ENCODE data around the gene MET.

The MET gene

DNA sequence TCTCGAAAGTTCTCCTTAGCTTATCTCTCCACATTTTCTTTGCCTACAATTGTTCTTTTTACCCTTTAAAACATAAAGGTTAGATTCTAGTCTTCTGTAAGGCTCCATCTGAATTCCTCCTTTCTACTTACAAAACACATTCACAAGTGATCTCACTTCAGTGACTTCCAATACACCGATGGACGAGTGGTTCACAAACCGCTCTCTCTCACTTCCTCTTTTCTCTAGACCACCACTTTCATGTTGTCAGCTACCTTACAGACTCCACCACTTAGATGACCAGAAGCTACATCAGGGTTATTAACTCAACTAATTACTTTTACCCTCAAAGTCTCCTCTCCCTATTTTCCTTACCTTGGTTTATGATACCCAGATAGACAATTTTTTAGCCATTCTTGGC lies 11.8 kb downstream of the MET start:
- DNase-seq (ENCODE audit: low read depth), result no peak

DNA sequence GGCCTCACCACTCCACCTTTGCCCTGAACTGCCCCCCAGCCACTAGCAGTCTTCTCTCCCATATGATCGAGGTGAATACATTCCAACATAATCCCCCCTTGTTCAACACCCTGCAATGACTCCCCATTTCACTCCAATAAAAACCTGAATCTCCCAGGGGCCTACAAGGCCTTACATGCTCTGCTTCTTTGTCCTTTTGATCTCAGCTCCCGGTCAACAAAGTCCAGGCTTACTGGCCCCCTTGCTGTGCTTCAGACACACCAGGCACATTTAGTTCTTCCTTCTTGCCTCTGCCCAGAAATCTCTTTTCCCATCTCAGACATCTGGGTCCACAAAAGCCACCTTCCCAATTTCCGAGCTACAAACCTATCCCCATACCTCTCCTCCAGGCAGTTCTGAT lies 14.0 kb downstream of the MET start:
- H3K4me3 ChIP-seq (ENCODE audit: control insufficient read depth, low read depth, low read length), result no peak overlapping the region
- TF ChIP-seq, protein P1, sequence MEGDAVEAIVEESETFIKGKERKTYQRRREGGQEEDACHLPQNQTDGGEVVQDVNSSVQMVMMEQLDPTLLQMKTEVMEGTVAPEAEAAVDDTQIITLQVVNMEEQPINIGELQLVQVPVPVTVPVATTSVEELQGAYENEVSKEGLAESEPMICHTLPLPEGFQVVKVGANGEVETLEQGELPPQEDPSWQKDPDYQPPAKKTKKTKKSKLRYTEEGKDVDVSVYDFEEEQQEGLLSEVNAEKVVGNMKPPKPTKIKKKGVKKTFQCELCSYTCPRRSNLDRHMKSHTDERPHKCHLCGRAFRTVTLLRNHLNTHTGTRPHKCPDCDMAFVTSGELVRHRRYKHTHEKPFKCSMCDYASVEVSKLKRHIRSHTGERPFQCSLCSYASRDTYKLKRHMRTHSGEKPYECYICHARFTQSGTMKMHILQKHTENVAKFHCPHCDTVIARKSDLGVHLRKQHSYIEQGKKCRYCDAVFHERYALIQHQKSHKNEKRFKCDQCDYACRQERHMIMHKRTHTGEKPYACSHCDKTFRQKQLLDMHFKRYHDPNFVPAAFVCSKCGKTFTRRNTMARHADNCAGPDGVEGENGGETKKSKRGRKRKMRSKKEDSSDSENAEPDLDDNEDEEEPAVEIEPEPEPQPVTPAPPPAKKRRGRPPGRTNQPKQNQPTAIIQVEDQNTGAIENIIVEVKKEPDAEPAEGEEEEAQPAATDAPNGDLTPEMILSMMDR (IDR thresholded peaks at IDR 0.05; ENCODE audit: control insufficient read depth, insufficient read depth, low read depth, low read length, missing control alignments), result no peak
- DNase-seq (ENCODE audit: low read depth), result no peak

More for the DNA sequence above, 11.8 kb downstream of the MET start:
- TF ChIP-seq, protein P1 (IDR thresholded peaks at IDR 0.05; ENCODE audit: control insufficient read depth, insufficient read depth, low read depth, low read length, missing control alignments), result no peak
- H3K4me3 ChIP-seq (ENCODE audit: control insufficient read depth, low read depth, low read length), result no peak overlapping the region

DNA sequence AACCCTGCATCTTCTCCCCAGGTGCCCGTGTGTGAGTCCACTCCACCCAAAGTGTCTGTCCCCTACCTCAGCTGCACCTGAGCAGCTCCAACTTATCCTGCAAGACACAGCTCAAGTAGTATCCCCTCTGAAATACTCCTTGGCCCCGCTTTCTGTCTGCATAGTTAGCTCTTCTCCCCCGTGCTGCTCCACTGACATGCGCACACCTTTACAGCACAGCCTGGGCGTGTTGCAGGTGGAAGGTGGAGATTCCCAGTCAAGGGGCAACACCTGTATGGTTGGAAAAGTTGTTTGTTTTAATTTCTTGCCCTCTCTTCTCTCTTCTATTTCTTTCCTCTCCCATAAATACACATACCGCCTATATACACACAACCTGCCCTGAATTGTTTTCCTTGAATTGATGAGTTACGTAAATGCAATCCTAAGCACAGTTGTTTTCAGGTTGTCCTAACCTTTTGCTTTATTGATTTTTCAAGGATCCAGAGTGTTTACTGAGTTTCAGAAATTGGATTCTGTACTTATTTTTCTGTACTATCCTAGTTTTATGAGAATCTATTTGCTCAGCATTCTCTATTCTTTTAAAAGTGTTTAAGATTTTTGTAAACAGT lies 14.9 kb downstream of the MET start:
- no peak overlapping the region for H3K4me3 ChIP-seq (ENCODE audit: control insufficient read depth, low read depth, low read length)

GRCh38 chr7:116687801-116688201 lies 15.8 kb downstream of the MET start:
- H3K4me3 ChIP-seq (ENCODE audit: control insufficient read depth, low read depth, low read length), result no peak overlapping the region

More for the DNA sequence above, 14.9 kb downstream of the MET start:
- TF ChIP-seq, protein P1 (IDR thresholded peaks at IDR 0.05; ENCODE audit: control insufficient read depth, insufficient read depth, low read depth, low read length, missing control alignments), result no peak
- DNase-seq (ENCODE audit: low read depth), result no peak

GRCh38 chr7:116689790-116690259 lies 17.8 kb downstream of the MET start:
- DNase-seq (ENCODE audit: low read depth), result no peak
- TF ChIP-seq, protein P1 (IDR thresholded peaks at IDR 0.05; ENCODE audit: control insufficient read depth, insufficient read depth, low read depth, low read length, missing control alignments), result no peak
- H3K4me3 ChIP-seq (ENCODE audit: control insufficient read depth, low read depth, low read length), result no peak overlapping the region

More at GRCh38 chr7:116687801-116688201, 15.8 kb downstream of the MET start:
- TF ChIP-seq, protein P1 (IDR thresholded peaks at IDR 0.05; ENCODE audit: control insufficient read depth, insufficient read depth, low read depth, low read length, missing control alignments), result no peak
- DNase-seq (ENCODE audit: low read depth), result no peak

DNA sequence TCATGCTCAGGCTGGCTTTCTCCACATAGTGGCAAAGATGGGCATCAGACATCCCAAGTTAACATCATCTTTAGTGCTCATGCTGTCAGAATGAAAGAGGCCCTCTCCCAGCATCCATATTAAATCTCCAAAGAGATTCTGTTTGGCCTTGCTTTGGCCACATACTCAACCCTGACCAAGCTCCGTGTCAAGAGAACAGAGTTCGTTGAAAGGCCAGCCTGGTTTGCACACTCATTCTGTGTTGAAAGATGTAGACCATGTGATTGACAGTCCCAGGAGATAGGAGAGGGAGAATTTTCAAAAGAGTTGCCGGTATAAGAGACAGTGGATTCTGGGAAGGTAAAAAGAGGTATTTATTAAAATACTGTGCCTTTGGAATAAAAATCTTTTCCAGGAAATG lies 19.7 kb downstream of the MET start:
- H3K4me3 ChIP-seq (ENCODE audit: control insufficient read depth, low read depth, low read length), result no peak overlapping the region
- TF ChIP-seq, protein P1 (IDR thresholded peaks at IDR 0.05; ENCODE audit: control insufficient read depth, insufficient read depth, low read depth, low read length, missing control alignments), result no peak
- no peak for DNase-seq (ENCODE audit: low read depth)
